OCI-LY7 (cell line): Measurements from ENCODE around the gene MIEF1. TPM values are rescaled to one million over a fixed set of nuclear protein-coding genes. Genes with fewer than 3 reads are reported as not detected.
A peak's percentile ranks its signal among the peaks of the same experiment; 100 is the strongest.

Source experiments
- BruUV-seq: library from RNA; stranded (reverse); fragments of 400-500 nt; replicated peaks from 2 replicates; lab custom pipeline; 2021; lab: Mats Ljungman, UMichigan
- CTCF ChIA-PET: fragments of 300-600 bp; sonication (Branson Sonifier 250); formaldehyde crosslinking; loops from one replicate; lab custom pipeline; 2022; ENCODE audit warnings: antibody characterized with exemption; ENCODE audit not compliant: unreplicated experiment; lab: Charles Lee
- POLR2A ChIA-PET: fragments of 300-600 bp; sonication (Branson Sonifier 250); formaldehyde crosslinking; loops from one replicate; lab custom pipeline; 2022; ENCODE audit warnings: antibody characterized with exemption; lab: Charles Lee
- DNase-seq: peaks from one replicate; pipeline ENCODE4 v3.0.0-alpha.2; 2015; ENCODE audit warnings: low spot score
- H2AFZ ChIP-seq: fragments of 200-600 bp; sonication (generic), shearing (Covaris generic); 2 replicates; pipeline ENCODE4 v1.6.1; 2014; ENCODE audit warnings: mild to moderate bottlenecking, antibody characterized with exemption, low read length, moderate library complexity
- H3K27ac ChIP-seq: fragments of 200-600 bp; sonication (generic); 2 replicates; pipeline ENCODE4 v1.5.1; 2014; ENCODE audit warnings: mixed run types, low read depth, mild to moderate bottlenecking, moderate library complexity, low read length, inconsistent platforms; ENCODE audit not compliant: poor library complexity, severe bottlenecking
- H3K36me3 ChIP-seq: fragments of 200-600 bp; sonication (generic); 2 replicates; pipeline ENCODE4 v1.6.1; 2014; ENCODE audit warnings: mild to moderate bottlenecking, antibody characterized with exemption, low read length, moderate library complexity, mixed read lengths; ENCODE audit not compliant: insufficient read depth
- H3K4me1 ChIP-seq: fragments of 200-600 bp; sonication (generic); 2 replicates; pipeline ENCODE4 v1.5.1; 2014; ENCODE audit warnings: mild to moderate bottlenecking, low read length; ENCODE audit not compliant: insufficient read depth, poor library complexity, severe bottlenecking
- H3K4me2 ChIP-seq: fragments of 200-600 bp; sonication (generic); 2 replicates; pipeline ENCODE4 v1.6.1; 2014; ENCODE audit warnings: mild to moderate bottlenecking, low read length
- H3K4me3 ChIP-seq: fragments of 200-600 bp; sonication (generic); 2 replicates; pipeline ENCODE4 v1.5.1; 2014; ENCODE audit warnings: mild to moderate bottlenecking, low read depth, low read length; ENCODE audit not compliant: poor library complexity, severe bottlenecking
- H3K79me2 ChIP-seq: fragments of 200-600 bp; sonication (generic); 2 replicates; pipeline ENCODE4 v1.6.1; 2016; ENCODE audit warnings: low read depth, mild to moderate bottlenecking, low read length, moderate library complexity, mixed read lengths; ENCODE audit not compliant: insufficient read depth
- H3K9me2 ChIP-seq: fragments of 200-600 bp; sonication (generic); 2 replicates; pipeline ENCODE4 v1.6.1; 2016; ENCODE audit warnings: mild to moderate bottlenecking, low read length, mixed read lengths; ENCODE audit not compliant: insufficient read depth
- H3K9me3 ChIP-seq: fragments of 200-600 bp; sonication (generic); 2 replicates; pipeline ENCODE4 v1.6.1; 2014; ENCODE audit warnings: mild to moderate bottlenecking, mixed run types, low read length, mixed read lengths
- H4K20me1 ChIP-seq: fragments of 200-600 bp; sonication (generic); 2 replicates; pipeline ENCODE4 v1.6.1; 2014; ENCODE audit warnings: mild to moderate bottlenecking, antibody characterized with exemption, low read length, moderate library complexity, mixed read lengths; ENCODE audit not compliant: insufficient read depth
- CTCF ChIP-seq: fragments of 200-600 bp; sonication (generic); conservative IDR thresholded peaks from 2 replicates; pipeline ENCODE4 v1.5.1; 2014; ENCODE audit warnings: mild to moderate bottlenecking, antibody characterized with exemption, low read length, moderate library complexity, mixed read lengths
- EZH2phosphoT487 ChIP-seq: fragments of 200-600 bp; sonication (generic); IDR thresholded peaks from 2 replicates; pipeline ENCODE4 v1.6.1; 2018; ENCODE audit warnings: low read depth, borderline replicate concordance, mild to moderate bottlenecking, mixed run types, antibody characterized with exemption, low read length, moderate library complexity, mixed read lengths
- intact Hi-C: fragments of 100-400 bp; cut with micrococcal nuclease; formaldehyde crosslinking; loops from one replicate; pipeline ENCODE4 v1.10.0; 2022; ENCODE audit not compliant: unreplicated experiment
- total RNA-seq, 2 experiments: library from RNA; depleted of rRNA in 1 of 2; stranded (reverse); fragments of >200 nt in 1 of 2; shearing (Covaris generic) in 1 of 2; gene quantifications; 2 replicates each; pipeline ENCODE4 v1.2.3, GENCODE V29; 2014 to 2022

MIEF1 gene
- total RNA-seq, 2 experiments from 2014 or later: 32.5 to 55.0 TPM

DNA sequence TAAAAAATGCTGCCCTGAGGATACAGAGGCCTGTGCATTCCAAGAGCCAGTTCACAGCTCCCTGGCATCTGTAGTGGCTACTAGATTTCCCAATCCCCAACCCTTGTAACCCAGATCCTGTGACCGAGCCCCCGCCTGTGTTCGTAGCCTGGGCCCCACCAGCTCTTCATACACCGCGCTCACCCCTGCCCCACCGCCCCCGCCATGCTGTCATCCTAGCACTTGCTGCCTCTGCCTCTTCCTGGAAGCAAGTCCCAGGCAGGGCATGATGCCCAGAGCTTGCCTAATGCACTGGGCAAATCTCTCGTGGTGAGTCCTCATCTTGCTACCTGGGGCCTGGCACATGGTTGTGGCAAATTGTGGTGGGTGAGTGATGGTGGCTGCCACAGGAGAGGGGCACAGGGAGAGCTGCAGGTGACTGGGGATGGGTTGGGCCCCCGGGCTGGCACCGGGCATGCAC is 38.1 kb upstream of the MIEF1 start:
- peaks cover 98% of the 10 kb centered on the region for H3K4me1 ChIP-seq
- no peaks in the 10 kb centered on the region for H3K9me2 ChIP-seq
- BruUV-seq: no TSS peak
- ChIA-PET POLR2A (interaction anchor here (2.0 kb wide), 1 partner anchor 17 kb away, joined by 10 read pairs; no protein-coding TSS in a partner anchor), CTCF (no interaction called here)
- H4K20me1 ChIP-seq: no peaks in the 10 kb centered on the region
- no peak overlapping the region for H2AFZ ChIP-seq
- intact Hi-C loops: loop anchor here (2.0 kb wide), 1 partner anchor 17 kb away; no protein-coding TSS in a partner anchor
- H3K27ac ChIP-seq: peak overlapping the region; percentile 93
- TF ChIP-seq EZH2phosphoT487 (no peak), CTCF (no peak)
- H3K79me2 ChIP-seq: peaks cover 82% of the 10 kb centered on the region
- H3K4me3 ChIP-seq: peak overlapping the region; percentile 2
- DNase-seq: no peak
- H3K36me3 ChIP-seq: peaks cover 55% of the 10 kb centered on the region; the same call in 1 of the 2 replicates
- no peaks in the 10 kb centered on the region for H3K9me3 ChIP-seq
- peak overlapping the region; percentile 60 for H3K4me2 ChIP-seq

DNA sequence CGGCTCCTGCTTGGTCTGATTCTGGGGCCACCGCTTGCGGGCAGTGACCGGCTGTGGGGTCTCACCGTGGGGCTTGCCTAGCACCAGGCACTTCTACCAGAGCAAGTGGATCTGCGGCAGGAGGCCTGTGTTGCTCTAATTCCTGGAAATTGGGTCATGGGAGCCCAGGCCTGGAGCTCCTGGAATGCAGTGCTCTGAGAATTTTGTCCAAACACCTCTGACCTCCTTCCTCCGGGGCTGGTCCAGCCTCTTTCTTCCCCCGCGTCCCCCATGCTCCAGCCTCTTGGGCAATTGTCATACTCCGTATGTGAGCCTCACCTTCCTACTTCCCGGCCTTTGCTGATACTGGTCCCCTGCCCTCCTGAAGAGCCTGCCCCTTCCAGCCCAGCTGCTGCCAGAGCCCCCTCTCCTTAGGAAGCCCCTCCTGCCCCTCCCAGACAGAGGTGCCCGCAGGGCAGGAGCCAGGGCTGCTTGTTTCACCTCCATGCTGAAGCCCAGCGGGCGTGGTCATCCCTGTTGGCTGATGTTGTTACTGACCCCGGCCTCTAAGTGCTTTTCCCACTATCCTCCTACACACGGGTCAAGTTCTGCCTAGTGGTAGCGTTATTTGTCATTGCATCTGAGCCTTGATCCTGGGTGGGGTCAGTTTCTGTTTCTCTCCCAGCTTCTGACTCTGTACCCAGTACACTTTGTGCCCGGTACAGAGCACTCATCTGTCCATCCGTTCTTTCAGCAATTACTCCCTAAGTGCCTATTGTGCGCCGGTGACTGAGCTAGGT is 35.7 kb upstream of the MIEF1 start:
- TF ChIP-seq CTCF (no peak), EZH2phosphoT487 (no peak)
- peak overlapping the region; percentile 57 for H3K4me3 ChIP-seq
- no peaks in the 10 kb centered on the region for H3K9me2 ChIP-seq
- no peaks in the 10 kb centered on the region for H3K9me3 ChIP-seq
- POLR2A ChIA-PET: no interaction called here
- intact Hi-C loops: no loop called here
- H3K27ac ChIP-seq: peak overlapping the region; percentile 93
- H3K4me2 ChIP-seq: peak overlapping the region; percentile 76
- peaks cover 100% of the 10 kb centered on the region for H3K4me1 ChIP-seq
- no peak overlapping the region for H2AFZ ChIP-seq
- no peaks in the 10 kb centered on the region for H4K20me1 ChIP-seq
- CTCF ChIA-PET: no interaction called here
- DNase-seq: no peak
- H3K79me2 ChIP-seq: peaks cover 67% of the 10 kb centered on the region; the same call in 1 of the 2 replicates
- BruUV-seq: no TSS peak
- H3K36me3 ChIP-seq: peaks cover 46% of the 10 kb centered on the region; the same call in 1 of the 2 replicates
